Measurements from ENCODE around the gene ZNHIT3.

Gene ZNHIT3

DNA sequence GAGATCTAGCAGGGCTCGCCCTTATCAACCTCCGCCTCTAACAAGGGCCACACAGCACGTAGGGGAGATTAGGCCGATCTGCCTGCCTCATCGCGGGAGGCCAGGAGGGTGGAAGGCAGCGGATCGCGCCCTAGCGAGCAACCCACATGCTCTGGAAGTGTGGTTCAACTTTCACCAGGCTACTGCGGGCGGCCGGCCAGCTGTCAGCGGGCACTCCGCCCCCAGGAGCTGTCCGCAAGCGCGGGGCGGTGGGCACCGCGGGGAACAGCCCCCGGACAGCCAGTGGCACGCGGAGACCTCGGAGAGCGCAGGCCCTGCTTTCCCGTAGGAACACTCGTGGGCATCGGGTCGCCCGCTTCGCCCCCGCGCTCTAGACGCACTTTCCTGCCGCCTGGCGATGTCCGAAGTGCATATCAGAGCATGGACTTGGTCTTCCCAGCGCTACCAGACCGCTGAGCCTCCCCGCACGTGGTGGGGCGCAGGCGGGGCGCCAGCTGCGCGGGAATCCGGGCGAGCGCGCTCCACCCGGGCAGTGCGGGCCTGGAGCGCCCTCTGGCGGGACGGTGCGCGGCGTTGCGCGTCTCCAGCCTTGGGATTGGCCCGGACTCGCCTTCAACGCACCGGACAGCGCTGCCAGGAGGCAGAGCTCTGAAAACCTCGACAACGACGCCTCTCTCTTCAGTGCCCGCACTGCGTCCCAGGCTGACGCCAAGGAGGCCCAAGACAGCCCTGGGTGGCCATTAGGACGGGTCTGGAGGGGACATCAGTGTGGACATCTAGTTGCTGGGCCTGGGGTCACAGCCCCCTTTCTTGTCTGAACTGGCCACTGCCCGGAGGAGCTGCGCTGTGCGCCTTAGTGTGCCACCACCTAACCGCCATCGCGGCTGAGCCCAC is 3.6 kb upstream of the ZNHIT3 start:
- in situ Hi-C loops (cut with MboI; ENCODE audit: low sequenced_read_pairs), result loop anchor here (25.0 kb wide), 2 partner anchors 346 to 521 kb away; no protein-coding TSS in a partner anchor

GRCh38 chr17:36484021-36484420 is 2.5 kb upstream of the ZNHIT3 start:
- in situ Hi-C loops (cut with MboI; ENCODE audit: low sequenced_read_pairs), result loop anchor here (25.0 kb wide), 2 partner anchors 347 to 522 kb away; no protein-coding TSS in a partner anchor

DNA sequence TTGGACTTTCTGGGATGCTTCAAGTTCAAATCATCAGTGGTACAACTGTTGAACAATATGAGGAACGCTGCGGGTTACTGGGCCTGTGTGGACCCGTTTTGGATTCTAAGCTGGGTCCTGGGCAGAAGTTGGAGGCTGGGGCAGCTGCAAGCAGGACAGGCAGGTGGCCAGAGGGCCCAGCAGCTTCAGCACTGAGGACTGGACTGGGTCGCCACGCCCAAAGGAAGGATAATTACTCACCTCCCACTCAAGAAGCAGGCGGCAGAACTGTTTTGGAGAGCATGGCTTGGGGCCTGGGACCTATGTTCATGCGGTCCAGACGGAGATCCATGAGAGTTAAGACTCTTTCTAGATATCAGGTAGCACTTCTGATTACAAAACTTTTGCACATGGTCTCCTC is 1.5 kb upstream of the ZNHIT3 start:
- in situ Hi-C loops (cut with MboI; ENCODE audit: low sequenced_read_pairs), result loop anchor here (25.0 kb wide), 2 partner anchors 348 to 523 kb away; no protein-coding TSS in a partner anchor

- in situ Hi-C loops (cut with MboI; ENCODE audit: low sequenced_read_pairs), result loop anchor here (25.0 kb wide), 2 partner anchors 349 to 524 kb away; no protein-coding TSS in a partner anchor
These were observed 677 bp upstream of the ZNHIT3 start for GRCh38 chr17:36485805-36486203.

GRCh38 chr17:36493956-36494355 is 7.5 kb downstream of the ZNHIT3 start:
- in situ Hi-C loops (cut with MboI; ENCODE audit: low sequenced_read_pairs), result loop anchor here (25.0 kb wide), 2 partner anchors 357 to 532 kb away; no protein-coding TSS in a partner anchor

DNA sequence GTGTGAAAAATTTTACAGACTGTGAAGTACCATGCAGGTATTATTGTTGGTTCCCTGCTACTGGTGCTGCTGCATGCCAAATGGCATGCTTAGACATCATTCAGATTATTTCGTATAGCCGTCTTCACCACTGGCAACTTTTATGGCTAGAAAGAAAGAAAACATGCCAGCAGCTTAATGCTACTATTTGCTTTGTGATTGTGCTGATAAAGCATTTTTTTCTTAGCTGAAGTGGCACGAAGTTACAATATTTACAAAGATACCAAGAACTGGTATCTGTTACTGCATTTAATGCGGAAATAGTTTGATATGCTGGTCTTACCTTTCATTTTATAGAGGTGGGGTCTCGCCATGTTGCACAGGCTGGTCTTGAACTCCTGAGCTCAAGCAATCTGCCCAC is 8.2 kb downstream of the ZNHIT3 start:
- in situ Hi-C loops (cut with MboI; ENCODE audit: low sequenced_read_pairs), result loop anchor here (25.0 kb wide), 2 partner anchors 357 to 532 kb away; no protein-coding TSS in a partner anchor

DNA sequence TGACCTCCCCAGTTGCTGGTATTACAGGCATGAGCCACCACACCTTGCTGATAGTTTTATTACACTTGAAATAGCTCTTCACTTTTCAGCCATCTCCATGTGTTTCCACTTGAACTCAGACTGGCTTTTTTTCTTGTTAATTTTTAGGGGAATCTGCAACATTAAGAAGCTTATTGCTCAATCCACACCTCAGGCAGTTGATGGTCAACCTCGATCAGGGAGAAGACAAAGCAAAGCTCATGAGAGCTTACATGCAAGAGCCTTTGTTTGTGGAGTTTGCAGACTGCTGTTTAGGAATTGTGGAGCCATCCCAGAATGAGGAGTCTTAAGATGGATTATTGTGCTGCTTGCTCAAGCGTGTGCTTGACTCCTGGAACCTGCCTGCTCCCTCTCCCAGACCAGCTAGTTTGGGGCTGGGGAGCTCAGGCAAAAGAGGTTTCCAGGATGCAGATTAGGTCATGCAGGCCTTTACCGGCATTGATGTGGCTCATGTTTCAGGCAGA is 8.6 kb downstream of the ZNHIT3 start:
- in situ Hi-C loops (cut with MboI; ENCODE audit: low sequenced_read_pairs), result loop anchor here (25.0 kb wide), 2 partner anchors 358 to 533 kb away; no protein-coding TSS in a partner anchor

- in situ Hi-C loops (cut with MboI; ENCODE audit: low sequenced_read_pairs), result loop anchor here (25.0 kb wide), 2 partner anchors 359 to 534 kb away; no protein-coding TSS in a partner anchor
These were observed 9.7 kb downstream of the ZNHIT3 start for GRCh38 chr17:36496018-36496789.

DNA sequence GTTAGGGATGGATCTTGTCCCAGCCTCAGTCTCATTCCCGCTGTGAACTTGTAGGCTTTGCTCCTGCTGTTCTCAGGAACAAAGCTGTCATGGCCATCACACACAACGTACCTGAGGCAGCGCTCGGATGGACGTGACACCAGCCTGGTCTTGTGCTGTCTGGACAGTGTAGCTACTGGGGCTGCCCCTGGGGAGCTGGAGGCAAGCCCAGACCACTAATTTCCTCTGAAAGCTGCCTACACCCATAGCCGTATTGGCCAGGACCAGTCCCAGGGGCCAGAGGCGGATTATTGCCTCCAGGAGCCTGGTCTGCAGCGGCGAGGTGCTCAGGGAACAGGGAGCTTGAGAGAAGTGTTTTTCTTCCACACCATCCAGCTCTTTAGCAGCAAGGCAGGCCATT is 11.7 kb downstream of the ZNHIT3 start:
- in situ Hi-C loops (cut with MboI; ENCODE audit: low sequenced_read_pairs), result loop anchor here (25.0 kb wide), 2 partner anchors 361 to 536 kb away; no protein-coding TSS in a partner anchor

GRCh38 chr17:36498560-36499300 is 12.2 kb downstream of the ZNHIT3 start:
- in situ Hi-C loops (cut with MboI; ENCODE audit: low sequenced_read_pairs), result loop anchor here (25.0 kb wide), 2 partner anchors 361 to 536 kb away; no protein-coding TSS in a partner anchor

DNA sequence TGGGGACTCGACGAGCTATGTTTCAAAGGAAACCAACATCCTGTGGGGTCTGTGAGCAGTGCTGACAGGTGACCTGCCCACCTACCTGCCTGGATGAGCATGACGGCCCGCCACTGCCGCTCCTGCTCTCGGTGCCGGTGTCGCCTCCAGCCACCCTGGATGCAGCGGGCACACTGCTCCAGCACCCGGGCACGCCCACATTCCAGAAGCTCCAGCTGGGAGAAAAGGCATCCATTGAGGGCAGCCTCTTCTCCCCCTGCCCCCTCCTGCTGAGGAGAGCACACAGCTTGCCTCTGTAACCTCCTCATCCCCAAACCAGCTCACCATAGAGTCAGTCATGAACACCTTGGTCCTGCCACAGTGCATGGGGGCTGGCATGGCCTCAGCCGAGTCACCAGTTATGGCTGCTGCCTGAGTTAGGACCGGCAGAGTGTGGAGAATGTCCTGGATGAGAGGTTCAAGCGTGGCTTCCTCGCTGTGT is 14.3 kb downstream of the ZNHIT3 start:
- in situ Hi-C loops (cut with MboI; ENCODE audit: low sequenced_read_pairs), result no loop called here

- in situ Hi-C loops (cut with MboI; ENCODE audit: low sequenced_read_pairs), result no loop called here
These were observed 14.9 kb downstream of the ZNHIT3 start for GRCh38 chr17:36501351-36501750.

DNA sequence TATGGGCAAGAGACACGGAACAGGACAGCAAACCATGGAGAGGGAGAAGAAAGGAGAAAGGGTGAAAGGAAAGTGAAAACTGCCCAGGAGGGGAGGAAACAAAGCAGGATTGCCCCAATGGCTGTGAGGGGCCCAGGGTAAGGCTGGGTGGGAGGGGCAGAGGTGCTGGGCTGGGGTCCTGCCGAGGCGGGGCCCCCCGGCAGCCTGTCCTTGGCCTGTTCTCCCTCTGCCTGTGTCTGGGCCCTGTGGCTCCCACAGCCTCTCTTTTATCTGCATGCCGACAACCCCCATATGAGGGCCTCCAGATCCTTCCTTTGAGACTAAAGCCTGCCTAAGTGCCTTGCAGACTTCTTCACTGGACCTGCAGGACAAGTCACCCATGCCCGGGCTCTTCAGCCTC is 15.5 kb downstream of the ZNHIT3 start:
- in situ Hi-C loops (cut with MboI; ENCODE audit: low sequenced_read_pairs), result no loop called here

GRCh38 chr17:36503456-36504155 is 17.1 kb downstream of the ZNHIT3 start:
- in situ Hi-C loops (cut with MboI; ENCODE audit: low sequenced_read_pairs), result no loop called here

DNA sequence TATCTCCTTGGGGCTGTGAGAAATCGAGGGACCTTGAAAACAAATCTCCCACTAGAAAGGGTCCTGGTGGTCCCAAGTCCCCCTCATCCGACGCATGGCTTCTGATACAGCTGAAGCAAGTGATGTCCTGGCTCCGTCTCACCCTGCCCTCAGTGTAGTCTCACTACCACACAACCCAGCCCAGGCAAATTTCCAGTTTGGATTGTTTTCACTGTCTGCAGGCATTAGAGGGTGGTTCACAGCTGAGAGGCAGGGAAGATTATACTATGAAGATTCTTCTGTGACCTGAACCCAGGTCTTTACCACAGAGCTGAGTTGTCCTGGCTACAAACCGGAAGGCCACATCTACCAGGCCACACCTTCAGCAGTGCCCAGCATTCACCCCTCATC is 17.7 kb downstream of the ZNHIT3 start:
- in situ Hi-C loops (cut with MboI; ENCODE audit: low sequenced_read_pairs), result no loop called here

- in situ Hi-C loops (cut with MboI; ENCODE audit: low sequenced_read_pairs), result no loop called here
These were observed 18.7 kb downstream of the ZNHIT3 start for GRCh38 chr17:36505171-36505570.

- in situ Hi-C loops (cut with MboI; ENCODE audit: low sequenced_read_pairs), result no loop called here
These were observed 19.9 kb downstream of the ZNHIT3 start for GRCh38 chr17:36506249-36506826.

DNA sequence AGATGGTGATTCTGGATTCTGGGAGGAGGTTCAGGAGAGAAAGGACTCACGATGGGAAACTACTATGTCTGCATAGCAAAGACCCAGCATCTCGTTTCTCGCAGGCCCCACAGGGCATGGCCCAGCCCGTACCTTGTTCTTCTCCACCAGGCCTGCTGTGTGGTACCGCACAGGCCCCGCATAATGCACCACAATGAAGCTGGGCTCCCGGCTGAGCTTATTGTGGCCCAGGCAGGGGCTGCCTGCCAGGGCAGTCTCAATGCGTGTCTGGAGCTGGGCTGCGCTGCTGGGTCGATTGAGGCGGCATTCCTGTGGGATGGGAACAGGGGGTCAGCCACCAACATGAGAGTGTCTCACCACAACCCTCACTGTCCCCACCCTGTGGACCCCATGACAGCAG is 20.4 kb downstream of the ZNHIT3 start:
- in situ Hi-C loops (cut with MboI; ENCODE audit: low sequenced_read_pairs), result no loop called here

DNA sequence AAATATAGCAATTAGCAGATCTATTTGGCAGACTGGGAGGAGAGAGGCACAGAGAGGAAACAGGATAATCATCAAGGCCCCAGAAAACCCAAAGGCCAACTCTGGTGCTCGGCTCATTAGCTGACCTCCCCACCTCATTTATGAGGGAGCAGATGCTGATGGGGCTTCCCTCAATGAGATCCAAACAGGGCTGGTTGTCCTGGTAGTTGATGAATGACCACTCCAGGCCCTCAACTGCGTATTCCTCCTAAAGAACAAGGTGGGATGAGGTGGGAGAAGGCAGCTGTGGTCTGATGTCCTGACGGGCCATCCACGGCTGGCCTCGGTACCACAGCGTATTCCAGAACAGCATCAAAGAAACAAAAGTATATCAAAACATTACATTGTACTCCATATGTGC is 20.8 kb downstream of the ZNHIT3 start:
- in situ Hi-C loops (cut with MboI; ENCODE audit: low sequenced_read_pairs), result no loop called here
